HepG2 (cell line): Measurements from ENCODE around the gene ARHGEF16. TPM values are rescaled to one million over a fixed set of nuclear protein-coding genes. Genes with fewer than 3 reads are reported as not detected.

ENCODE experiments used
- ATAC-seq: fragments of 200-7000 bp; cut with Tn5 transposase; 3 replicates; pipeline ENCODE4 v1.9.1; 2020; ENCODE audit warnings: mild to moderate bottlenecking, moderate library complexity
- BruUV-seq: library from RNA; stranded (reverse); fragments of 400-500 nt; replicated peaks from 2 replicates; lab custom pipeline; 2021; lab: Mats Ljungman, UMichigan
- CTCF ChIA-PET: fragments of 300-600 bp; formaldehyde crosslinking; extraction: SDS; loops from one replicate; lab custom pipeline; 2021; ENCODE audit warnings: low total read pairs, inconsistent platforms, low intra/inter-chr PET ratio; lab: Yijun Ruan, JAX
- POLR2A ChIA-PET: fragments of 350-600 bp; sonication (Branson Sonifier 250); formaldehyde crosslinking; loops from one replicate; lab custom pipeline; 2020; ENCODE audit warnings: antibody characterized with exemption, inconsistent platforms; lab: Yijun Ruan, JAX
- DNase-seq: peaks from one replicate; pipeline ENCODE4 v3.0.0-alpha.2; 2015; ENCODE audit warnings: low spot score
- FAIRE-seq: peaks from 3 replicates; lab custom pipeline; 2011; peaks lifted over from hg19 to GRCh38; lab: Jason Lieb, UNC
- H2AFZ ChIP-seq: one replicate; pipeline ENCODE4 v1.6.1; 2011; ENCODE audit warnings: low read length, inconsistent platforms
- H3K27ac ChIP-seq: fragments of 300-600 bp; 3 replicates; pipeline ENCODE4 v1.8.0; 2011; ENCODE audit warnings: mixed run types, mild to moderate bottlenecking, mixed read lengths, low read length, inconsistent platforms; ENCODE audit not compliant: insufficient read depth; ENCODE audit errors: extremely low read length
- H3K27me3 ChIP-seq, 2 experiments: fragments of 200-600 bp in 1 of 2; 2 replicates in 1 of 2; 3 replicates in 1 of 2; pipeline versions ENCODE4 v1.6.0 to v1.8.0; 2011; ENCODE audit warnings: low read length in 2 of 2, mild to moderate bottlenecking in 2 of 2, moderate library complexity in 2 of 2, inconsistent platforms in 1 of 2; ENCODE audit not compliant: insufficient read depth in 2 of 2, control insufficient read depth in 1 of 2
- H3K36me3 ChIP-seq, 2 experiments: fragments of 200-600 bp in 1 of 2; replicated peaks in 1 of 2; 2 replicates in 1 of 2; 3 replicates in 1 of 2; pipeline versions ENCODE4 v1.5.1 to v1.8.0; 2011; ENCODE audit warnings: low read length in 2 of 2, inconsistent platforms in 1 of 2; ENCODE audit not compliant: insufficient read depth in 2 of 2, control insufficient read depth in 1 of 2
- H3K4me1 ChIP-seq: 2 replicates; pipeline ENCODE4 v1.5.1; 2012; ENCODE audit warnings: low read length, inconsistent platforms; ENCODE audit not compliant: insufficient read depth
- H3K4me2 ChIP-seq: 2 replicates; pipeline ENCODE4 v1.6.0; 2011; ENCODE audit warnings: low read depth, low read length, inconsistent platforms
- H3K4me3 ChIP-seq, 3 experiments: fragments of 200-600 bp in 1 of 3; sonication (generic), shearing (Covaris generic) in 1 of 3; replicated peaks in 1 of 3; 2 replicates each; pipeline ENCODE4 v1.5.1; 2011 to 2016; ENCODE audit warnings: low read length in 3 of 3, inconsistent platforms in 2 of 3, low read depth in 2 of 3, mild to moderate bottlenecking in 2 of 3, control low read depth in 1 of 3, mixed read lengths in 1 of 3; ENCODE audit not compliant: insufficient read depth in 1 of 3
- H3K79me2 ChIP-seq: one replicate; pipeline ENCODE4 v1.6.1; 2011; ENCODE audit warnings: low read length, inconsistent platforms; ENCODE audit not compliant: insufficient read depth
- H3K9ac ChIP-seq: 2 replicates; pipeline ENCODE4 v1.6.0; 2011; ENCODE audit warnings: mild to moderate bottlenecking, low read depth, low read length, inconsistent platforms; ENCODE audit not compliant: insufficient read depth
- H3K9me3 ChIP-seq: 2 replicates; pipeline ENCODE4 v1.5.1; 2012; ENCODE audit warnings: mild to moderate bottlenecking, low read length
- H4K20me1 ChIP-seq: 2 replicates; pipeline ENCODE4 v1.6.0; 2011; ENCODE audit warnings: inconsistent platforms, mild to moderate bottlenecking, low read length, moderate library complexity; ENCODE audit not compliant: insufficient read depth
- ARID2 ChIP-seq: sonication (generic); formaldehyde crosslinking; IDR thresholded peaks from 2 replicates; pipeline ENCODE4 v1.8.1; 2022; ENCODE audit warnings: mild to moderate bottlenecking, missing genetic modification reagents, borderline replicate concordance
- EHMT2 ChIP-seq: fragments of 200-600 bp; sonication (generic); IDR thresholded peaks from 2 replicates; pipeline ENCODE4 v1.7.0; 2017; ENCODE audit warnings: antibody characterized with exemption, low read depth, low read length, borderline replicate concordance
- MNT ChIP-seq: fragments of 450-650 bp; IDR thresholded peaks from 2 replicates; pipeline ENCODE4 v1.6.1; 2016
- NFKB2 ChIP-seq: sonication (generic); formaldehyde crosslinking; IDR thresholded peaks from 2 replicates; pipeline ENCODE4 v1.4.0; 2020; ENCODE audit warnings: missing genetic modification reagents, borderline replicate concordance
- SUZ12 ChIP-seq: fragments of 150-350 bp; IDR thresholded peaks from 2 replicates; pipeline ENCODE4 v1.6.1; 2014; ENCODE audit warnings: low read depth, low read length
- ZNF709 ChIP-seq: sonication (generic); formaldehyde crosslinking; IDR thresholded peaks from 2 replicates; pipeline ENCODE4 v1.5.0; 2020; ENCODE audit warnings: mild to moderate bottlenecking, missing genetic modification reagents
- ZNF879 ChIP-seq: sonication (generic); formaldehyde crosslinking; IDR thresholded peaks from 2 replicates; pipeline ENCODE4 v1.8.1; 2023; ENCODE audit warnings: missing genetic modification reagents
- WGBS: methylation state at CpG from one replicate; pipeline ENCODE4 v1.1.6; 2017; ENCODE audit warnings: low lambda C conversion rate; 5-methylcytosine and 5-hydroxymethylcytosine counted together
- in situ Hi-C: cut with HindIII; loops from 2 replicates; pipeline ENCODE4 v1.10.0; 2017; ENCODE audit warnings: low pct_unique_long_range_greater_than_20kb; ENCODE audit not compliant: extremely low pct_ligation_motif_present
- intact Hi-C: fragments of 100-400 bp; cut with micrococcal nuclease; formaldehyde crosslinking; loops from one replicate; pipeline ENCODE4 v1.10.0; 2022; ENCODE audit not compliant: unreplicated experiment
- polyA plus RNA-seq, 8 experiments: library from polyadenylated mRNA; depleted of rRNA in 3 of 8; stranded (reverse) in 7 of 8; unstranded in 1 of 8; fragments of >200 nt; fragmentation: Illumina TruSeq in 4 of 8; extraction: Trizol in 4 of 8; gene quantifications; 2 replicates each; pipeline versions ENCODE4 v1.2.1 to v1.2.3, GENCODE V29; 2011 to 2016; ENCODE audit warnings: low read depth in 4 of 8, missing spikeins in 1 of 8, mixed read lengths in 1 of 8; ENCODE audit not compliant: insufficient read depth in 1 of 8
- total RNA-seq, 5 experiments: library from RNA; depleted of rRNA; stranded (reverse); fragments of >200 nt; fragmentation: Illumina TruSeq; extraction: Trizol; gene quantifications; 2 replicates each; pipeline ENCODE4 v1.2.3, GENCODE V29; 2016; ENCODE audit warnings: low read depth in 1 of 5

The ARHGEF16 gene
- total and polyA plus RNA-seq, 2 of the 13 experiments (the other 11 are each of a cell fraction or from before 2014, with no cell fraction given) = 20.3 to 39.9 TPM

GRCh38 chr1:3433596-3434320 is 20.7 kb upstream of the ARHGEF16 start:
- TF ChIP-seq SUZ12 (no peak), ZNF879 (CRISPR knock-in tag) (no peak), NFKB2 (CRISPR knock-in tag) (no peak), ZNF709 (CRISPR knock-in tag) (no peak), EHMT2 (no peak)
- TF ChIP-seq, all 625 proteins: peak for 0
- Histone ChIP-seq H3K27me3 (peaks cover 10 to 45% of the 10 kb centered on the region in 2 experiments), H2AFZ (no peak overlapping the region), H3K9me3 (no peaks in the 10 kb centered on the region), H3K4me1 (peaks cover 9% of the 10 kb centered on the region; the same call in 1 of the 2 replicates), H4K20me1 (no peaks in the 10 kb centered on the region), H3K4me2 (no peak overlapping the region), H3K79me2 (no peaks in the 10 kb centered on the region), H3K4me3 (no peak overlapping the region), H3K9ac (no peak overlapping the region), H3K36me3 (no peaks in the 10 kb centered on the region), H3K27ac (no peak overlapping the region)
- CTCF ChIA-PET = no interaction called here
- POLR2A ChIA-PET = no interaction called here
- no peak for FAIRE-seq
- BruUV-seq = no TSS peak
- WGBS = 78% methylated on average over 30 of the region's 31 CpGs
- no peak for ATAC-seq
- in situ Hi-C loops (no loop called here), intact Hi-C loops (no loop called here)
- DNase-seq = no peak

DNA sequence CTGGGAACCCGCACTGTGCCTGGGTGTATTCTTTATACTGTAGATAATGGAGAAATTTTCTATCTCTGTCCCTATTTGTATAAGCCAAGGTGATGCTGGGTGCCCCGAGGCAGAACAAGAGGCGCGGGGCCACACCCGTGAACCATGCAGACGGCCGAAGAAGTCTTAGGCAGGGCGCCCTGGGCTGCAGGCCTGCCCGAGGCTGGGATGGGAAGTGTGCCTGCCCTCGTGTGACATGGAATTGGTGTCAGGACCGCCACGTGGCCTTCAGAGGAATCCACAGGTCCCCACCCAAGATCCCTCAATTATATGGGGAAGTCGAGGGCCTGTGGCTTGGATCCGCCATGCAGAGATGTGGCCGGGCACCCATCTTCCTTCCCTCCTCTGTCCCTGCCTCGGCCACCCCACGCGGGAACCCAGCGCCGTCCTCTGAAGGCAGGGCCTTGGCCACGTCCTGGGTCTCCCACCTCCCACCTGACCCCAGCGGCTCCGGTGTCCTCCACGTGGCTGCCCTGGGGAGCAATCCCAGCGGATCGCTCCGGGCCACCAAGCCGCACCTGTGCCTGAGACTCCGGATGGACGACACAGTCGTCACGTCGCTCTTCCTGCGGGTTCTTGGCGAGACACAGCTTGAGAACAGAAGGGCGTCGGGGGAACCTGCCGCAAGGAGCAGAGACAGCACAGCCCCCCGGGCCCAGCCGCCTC is 19.9 kb upstream of the ARHGEF16 start:
- WGBS = 78% methylated on average over 30 of the region's 40 CpGs
- no peak for FAIRE-seq

More for the DNA sequence above, 19.9 kb upstream of the ARHGEF16 start:
- Histone ChIP-seq H3K79me2 (no peaks in the 10 kb centered on the region), H3K36me3 (no peaks in the 10 kb centered on the region), H4K20me1 (no peaks in the 10 kb centered on the region), H3K27me3 (peaks cover 8 to 45% of the 10 kb centered on the region in 2 experiments), H3K4me1 (peaks cover 6% of the 10 kb centered on the region), H2AFZ (no peak overlapping the region), H3K4me3 (no peak overlapping the region), H3K4me2 (no peak overlapping the region), H3K9ac (no peak overlapping the region), H3K9me3 (no peaks in the 10 kb centered on the region), H3K27ac (no peak overlapping the region)
- intact Hi-C loops = no loop called here
- in situ Hi-C loops = no loop called here
- peak; percentile 79 for TF ChIP-seq MNT
- no peak for TF ChIP-seq ARID2 (CRISPR knock-in tag)
- POLR2A ChIA-PET = no interaction called here
- no TSS peak for BruUV-seq
- DNase-seq (no peak), ATAC-seq (no peak)
- CTCF ChIA-PET = no interaction called here
